Astrocyte (in vitro differentiated cells and primary cell): Measurements from ENCODE around the gene SLC25A40.

Source experiments
- EZH2 ChIP-seq: IDR thresholded peaks from 2 replicates; pipeline ENCODE4 v1.6.1; 2012; ENCODE audit warnings: mild to moderate bottlenecking, low read length, inconsistent platforms; ENCODE audit not compliant: insufficient read depth
- TF ChIP-seq, protein P1 (sequence below): IDR thresholded peaks from 2 replicates; pipeline ENCODE4 v1.5.1; 2011; ENCODE audit warnings: low read depth, mild to moderate bottlenecking, inconsistent platforms, low read length, moderate library complexity; ENCODE audit not compliant: insufficient read depth

- TF ChIP-seq, protein P1, sequence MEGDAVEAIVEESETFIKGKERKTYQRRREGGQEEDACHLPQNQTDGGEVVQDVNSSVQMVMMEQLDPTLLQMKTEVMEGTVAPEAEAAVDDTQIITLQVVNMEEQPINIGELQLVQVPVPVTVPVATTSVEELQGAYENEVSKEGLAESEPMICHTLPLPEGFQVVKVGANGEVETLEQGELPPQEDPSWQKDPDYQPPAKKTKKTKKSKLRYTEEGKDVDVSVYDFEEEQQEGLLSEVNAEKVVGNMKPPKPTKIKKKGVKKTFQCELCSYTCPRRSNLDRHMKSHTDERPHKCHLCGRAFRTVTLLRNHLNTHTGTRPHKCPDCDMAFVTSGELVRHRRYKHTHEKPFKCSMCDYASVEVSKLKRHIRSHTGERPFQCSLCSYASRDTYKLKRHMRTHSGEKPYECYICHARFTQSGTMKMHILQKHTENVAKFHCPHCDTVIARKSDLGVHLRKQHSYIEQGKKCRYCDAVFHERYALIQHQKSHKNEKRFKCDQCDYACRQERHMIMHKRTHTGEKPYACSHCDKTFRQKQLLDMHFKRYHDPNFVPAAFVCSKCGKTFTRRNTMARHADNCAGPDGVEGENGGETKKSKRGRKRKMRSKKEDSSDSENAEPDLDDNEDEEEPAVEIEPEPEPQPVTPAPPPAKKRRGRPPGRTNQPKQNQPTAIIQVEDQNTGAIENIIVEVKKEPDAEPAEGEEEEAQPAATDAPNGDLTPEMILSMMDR = no peak
- TF ChIP-seq EZH2 = no peak
Measured at GRCh38 chr7:87806150-87806549, 70.0 kb downstream of the SLC25A40 start.
